Measurements from ENCODE around the gene CHRND. TPM values are rescaled to one million over a fixed set of nuclear protein-coding genes. Genes with fewer than 3 reads are reported as not detected.

The CHRND gene
- total and polyA plus RNA-seq, 2 of the 4 experiments (the other 2 are of a cell fraction): not detected

GRCh38 chr2:232537079-232537478 lies 11.1 kb downstream of the CHRND start:
- 67% methylated on average over 3 of the region's 5 CpGs; no CpG with 5 or more reads in 1 of the 2 experiments for WGBS, 2 experiments (ENCODE audit: extremely low coverage in 2 of 2, insufficient read length in 1 of 2)
- ChIA-PET POLR2A (ENCODE audit: unreplicated experiment) (interaction anchor here (0.5 kb wide), 1 partner anchor 94 kb away, joined by 6 read pairs; no protein-coding TSS in a partner anchor), CTCF (no interaction called here)
- no peak overlapping the region for H2BK120ac ChIP-seq (ENCODE audit: low read depth, low read length)
- no peak overlapping the region for H2BK5ac ChIP-seq (ENCODE audit: low read depth, low read length, poor library complexity, severe bottlenecking)
- H2AK9ac ChIP-seq (replicated peaks; ENCODE audit: low read depth, low read length, poor library complexity): no peak overlapping the region
- DNase-seq (no peak), ATAC-seq (ENCODE audit: low read depth) (no peak)
- intact Hi-C loops (cut with micrococcal nuclease): no loop called here
- H3K14ac ChIP-seq (replicated peaks; ENCODE audit: low read depth, low read length): no peak overlapping the region
- BruUV-seq (replicated peaks): no TSS peak
- H3K56ac ChIP-seq (ENCODE audit: extremely low read depth, insufficient read depth, low read length): no peak overlapping the region
- no peak overlapping the region for H4K5ac ChIP-seq (ENCODE audit: low read depth, low read length)
- no peaks in the 10 kb centered on the region; the same call in 1 of the 2 replicates for H3K4me1 ChIP-seq (ENCODE audit: control insufficient read depth, insufficient read depth, low read length)
- no peak overlapping the region for H3K18ac ChIP-seq (ENCODE audit: low read depth, low read length)
- H4K91ac ChIP-seq (ENCODE audit: insufficient read depth, low read depth, low read length): no peak overlapping the region
- no peak overlapping the region for H3K4me2 ChIP-seq (ENCODE audit: low read depth, low read length)
- H3K9ac ChIP-seq (ENCODE audit: low read depth, low read length): no peak overlapping the region
- H3K4ac ChIP-seq (ENCODE audit: low read depth, low read length): no peak overlapping the region
- H4K8ac ChIP-seq (ENCODE audit: low read depth in 2 of 2, low read length in 2 of 2): no peak overlapping the region
- no peak overlapping the region for H3K27ac ChIP-seq (ENCODE audit: insufficient read depth, low read length)
- no peaks in the 10 kb centered on the region for H3K36me3 ChIP-seq (ENCODE audit: control insufficient read depth, insufficient read depth, low read length)
- no peak overlapping the region for H2AFZ ChIP-seq (replicated peaks; ENCODE audit: low read length, poor library complexity)
- in situ Hi-C loops (cut with MboI; ENCODE audit: low sequenced_read_pairs): no loop called here
- H3K23ac ChIP-seq (ENCODE audit: low read depth, low read length): no peak overlapping the region
- H3K4me3 ChIP-seq (ENCODE audit: insufficient read depth, low read depth, low read length): no peak overlapping the region
- no peak overlapping the region for H2BK15ac ChIP-seq (ENCODE audit: low read depth, low read length)
- no peaks in the 10 kb centered on the region for H3K9me1 ChIP-seq (ENCODE audit: insufficient read depth, low read length)
- dilution Hi-C loops (cut with HindIII; ENCODE audit: low sequenced_read_pairs, unreplicated experiment): no loop called here
- TF ChIP-seq RCOR1 (IDR thresholded peaks at IDR 0.05; ENCODE audit: insufficient replicate concordance, low read length) (no peak), CTCF (conservative IDR thresholded peaks at IDR 0.05; ENCODE audit: low read depth, low read length) (0 out of 2 replicates have a peak, but pooled peaks have one; percentile 18)
- H2BK20ac ChIP-seq (ENCODE audit: low read depth, low read length): no peak overlapping the region
- no peak overlapping the region for H2AK5ac ChIP-seq (ENCODE audit: low read depth, low read length)
- H3K27me3 ChIP-seq (ENCODE audit: control insufficient read depth, insufficient read depth, low read length): peaks cover 19% of the 10 kb centered on the region
- peaks cover 6% of the 10 kb centered on the region for H3K9me3 ChIP-seq (ENCODE audit: control insufficient read depth, insufficient read depth, low read length)
- no peaks in the 10 kb centered on the region; the same call in 1 of the 2 replicates for H4K20me1 ChIP-seq (ENCODE audit: insufficient read depth, low read length)
- H3K79me1 ChIP-seq (ENCODE audit: low read depth in 1 of 2, low read length in 2 of 2): no peaks in the 10 kb centered on the region
